ENCODE results near the gene KDM4C.

KDM4C gene

GRCh38 chr9:7067169-7067568 is 309.4 kb downstream of the KDM4C start:
- DNase-seq, result no peak

- no peak for DNase-seq
Measured at GRCh38 chr9:7071916-7072315, 314.1 kb downstream of the KDM4C start.

- no peak for DNase-seq
Measured at GRCh38 chr9:7073706-7074105, 315.9 kb downstream of the KDM4C start.

GRCh38 chr9:7075154-7075553 is 317.4 kb downstream of the KDM4C start:
- DNase-seq, result no peak

- DNase-seq, result no peak
Measured at GRCh38 chr9:7079051-7079450, 321.3 kb downstream of the KDM4C start.

- DNase-seq, result no peak
Measured at GRCh38 chr9:7081065-7081600, 323.4 kb downstream of the KDM4C start.

- no peak for DNase-seq
Measured at GRCh38 chr9:7083192-7083591, 325.4 kb downstream of the KDM4C start.

GRCh38 chr9:7085357-7085756 is 327.6 kb downstream of the KDM4C start:
- DNase-seq, result no peak

GRCh38 chr9:7086389-7086788 is 328.6 kb downstream of the KDM4C start:
- DNase-seq, result no peak

- DNase-seq, result no peak
Measured at GRCh38 chr9:7088611-7089010, 330.8 kb downstream of the KDM4C start.

- no peak for DNase-seq
Measured at GRCh38 chr9:7089406-7090193, 331.8 kb downstream of the KDM4C start.

GRCh38 chr9:7093040-7093439 is 335.3 kb downstream of the KDM4C start:
- DNase-seq, result no peak

GRCh38 chr9:7094052-7094451 is 336.3 kb downstream of the KDM4C start:
- no peak for DNase-seq

GRCh38 chr9:7094576-7094975 is 336.8 kb downstream of the KDM4C start:
- DNase-seq, result no peak

GRCh38 chr9:7095058-7095457 is 337.3 kb downstream of the KDM4C start:
- DNase-seq, result no peak

GRCh38 chr9:7097040-7097715 is 339.4 kb downstream of the KDM4C start:
- DNase-seq, result no peak

GRCh38 chr9:7097785-7098752 is 340.3 kb downstream of the KDM4C start:
- DNase-seq, result no peak

GRCh38 chr9:7103367-7103766 is 345.6 kb downstream of the KDM4C start:
- DNase-seq, result no peak

- no peak for DNase-seq
Measured at GRCh38 chr9:7103771-7104170, 346.0 kb downstream of the KDM4C start.

GRCh38 chr9:7104625-7105024 is 346.9 kb downstream of the KDM4C start:
- DNase-seq, result no peak

GRCh38 chr9:7105095-7105494 is 347.3 kb downstream of the KDM4C start:
- DNase-seq, result no peak

GRCh38 chr9:7108936-7109335 is 351.2 kb downstream of the KDM4C start:
- DNase-seq, result no peak

- no peak for DNase-seq
Measured at GRCh38 chr9:7111413-7111812, 353.6 kb downstream of the KDM4C start.
